Motor neuron (in vitro differentiated cells): ENCODE results near the gene DHH. TPM values are rescaled to one million over a fixed set of nuclear protein-coding genes. Genes with fewer than 3 reads are reported as not detected.

Experiments
- ATAC-seq, 8 experiments: fragments of 200-7000 bp; cut with Tn5 transposase; replicated peaks in 6 of 8; 2 replicates each; pipeline ENCODE4 v1.8.0; 2021; ENCODE audit warnings: mild to moderate bottlenecking in 8 of 8, moderate library complexity in 8 of 8
- H3K27ac ChIP-seq, 2 donors: fragments of 250-450 bp; sonication (Bioruptor Pico); 2 replicates each; pipeline ENCODE4 v1.9.0; 2021; ENCODE audit warnings: antibody characterized with exemption in 2 of 2, mild to moderate bottlenecking in 2 of 2, moderate library complexity in 1 of 2
- H3K4me1 ChIP-seq, 2 donors: fragments of 250-450 bp; sonication (Bioruptor Pico); replicated peaks in 1 of 2; 2 replicates each; pipeline ENCODE4 v1.6.1; 2021; ENCODE audit warnings: antibody characterized with exemption in 2 of 2, mild to moderate bottlenecking in 2 of 2, moderate library complexity in 1 of 2
- H3K4me3 ChIP-seq, 5 donors: fragments of 250-450 bp; sonication (Bioruptor Pico); 2 replicates each; pipeline ENCODE4 v1.9.0; 2021; ENCODE audit warnings: antibody characterized with exemption in 5 of 5, mild to moderate bottlenecking in 5 of 5, moderate library complexity in 4 of 5
- WGBS, 10 experiments: fragments of 450-650 bp; shearing (Covaris generic); methylation state at CpG; one replicate each; pipeline ENCODE4 v1.0.0; 2022; 5-methylcytosine and 5-hydroxymethylcytosine counted together
- in situ Hi-C, 9 experiments: fragments of 400-800 bp; cut with MboI; loops; one replicate each; pipeline ENCODE4 v1.15.0; 2021; ENCODE audit warnings: low sequenced_read_pairs in 9 of 9, low pct_unique_long_range_greater_than_20kb in 2 of 9; ENCODE audit not compliant: unreplicated experiment in 9 of 9
- total RNA-seq, 8 experiments: library from RNA; unstranded; fragments of 300-600 nt; gene quantifications; 2 replicates each; pipeline versions ENCODE4 v1.2.3 to v1.2.4, GENCODE V29; 2022

DHH gene
- total RNA-seq, 8 experiments from 2014 or later: 0.09 to 0.62 (median 0.13) TPM; not detected in 1

- in situ Hi-C loops: no loop called here
- Histone ChIP-seq H3K27ac (no peak overlapping the region), H3K4me1 (no peaks in the 10 kb centered on the region), H3K4me3 (no peak overlapping the region)
- WGBS, 10 experiments: 80 to 100% (median 100%) methylated on average over 1 to 8 of the region's 30 CpGs; no CpG with 5 or more reads in 3 of the 10 experiments
- no peak for ATAC-seq
Observed at GRCh38 chr12:49039421-49040363, 54.9 kb downstream of the DHH start.

GRCh38 chr12:49038291-49038955, 56.2 kb downstream of the DHH start:
- Histone ChIP-seq H3K27ac (no peak overlapping the region), H3K4me3 (no peak overlapping the region), H3K4me1 (no peaks in the 10 kb centered on the region)
- whole genome bisulfite sequencing, 10 experiments: 63 to 100% (median 85%) methylated on average over 1 to 6 of the region's 20 CpGs; no CpG with 5 or more reads in 4 of the 10 experiments
- peak in 1 of 8 experiments; percentile 1 for ATAC-seq
- in situ Hi-C loops: no loop called here

- Histone ChIP-seq H3K4me3 (no peak overlapping the region), H3K27ac (no peak overlapping the region), H3K4me1 (no peaks in the 10 kb centered on the region)
- WGBS, 10 experiments: 80 to 100% (median 94%) methylated on average over 1 to 3 of the region's 7 CpGs; no CpG with 5 or more reads in 6 of the 10 experiments
- peak in 2 of 8 experiments; percentile 5 to 11 for ATAC-seq
- in situ Hi-C loops: no loop called here
Observed at GRCh38 chr12:49037947-49038237, 56.7 kb downstream of the DHH start.

- 96 to 100% (median 100%) methylated on average over 2 to 6 of the region's 9 CpGs; no CpG with 5 or more reads in 4 of the 10 experiments for WGBS, 10 experiments
- in situ Hi-C loops: no loop called here
- Histone ChIP-seq H3K27ac (no peak overlapping the region), H3K4me3 (no peak overlapping the region), H3K4me1 (no peaks in the 10 kb centered on the region)
- ATAC-seq: no peak
Observed at GRCh38 chr12:49037111-49037946, 57.3 kb downstream of the DHH start.

Other genes starting within 250 kb of the DHH start
- 10 to 100 TPM; 31.8 to 94.8 (median 54.2) TPM for gene DDX23, start 242.6 kb downstream of the DHH start, total RNA-seq
- gene RND1, start 228.9 kb downstream of the DHH start, total RNA-seq: 10 to 100 TPM in 2 of 8 experiments, 1 to 10 TPM in 6; 1.1 to 12.3 (median 5.7) TPM
- gene FKBP11, start 169.3 kb downstream of the DHH start, total RNA-seq: 10 to 100 TPM in 3 of 8 experiments, 1 to 10 TPM in 5; 6.0 to 64.3 (median 7.9) TPM
- 100 to 1,000 TPM in 2 of 8 experiments, 10 to 100 TPM in 6; 48.8 to 124 (median 74.2) TPM for gene ARF3, start 137.3 kb downstream of the DHH start, total RNA-seq
- gene WNT10B, start 123.1 kb downstream of the DHH start, total RNA-seq: 1 to 10 TPM in 3 of 8 experiments, under 1 TPM in 5; 0.22 to 2.2 (median 0.71) TPM
- under 1 TPM in 2 of 8 experiments, not detected in 6; 0.21 to 0.71 TPM for gene WNT1, start 116.5 kb downstream of the DHH start, total RNA-seq
- 1 to 10 TPM in 1 of 8 experiments, under 1 TPM in 7; 0.23 to 1.4 (median 0.57) TPM for gene DDN, start 95.4 kb downstream of the DHH start, total RNA-seq
- 100 to 1,000 TPM in 1 of 8 experiments, 10 to 100 TPM in 7; 39.2 to 106 (median 55.3) TPM for gene PRKAG1, start 76.0 kb downstream of the DHH start, total RNA-seq
- 10 to 100 TPM; 11.7 to 96.4 (median 19.6) TPM for gene KMT2D, start 34.0 kb downstream of the DHH start, total RNA-seq
- gene RHEBL1, start 24.8 kb downstream of the DHH start, total RNA-seq: 1 to 10 TPM in 4 of 8 experiments, under 1 TPM in 3, not detected in 1; 0.45 to 4.1 (median 1.2) TPM
- gene LMBR1L, start 16.0 kb upstream of the DHH start, total RNA-seq: 10 to 100 TPM; 27.6 to 85.8 (median 67.2) TPM
- gene TUBA1B, start 36.6 kb upstream of the DHH start, total RNA-seq: 1,000 to 10,000 TPM in 2 of 8 experiments, 100 to 1,000 TPM in 6; 402 to 1,651 (median 697) TPM
- gene TUBA1A, start 94.3 kb upstream of the DHH start, total RNA-seq: 1,000 to 10,000 TPM in 5 of 8 experiments, 100 to 1,000 TPM in 3; 158 to 5,477 (median 3,358) TPM
- 100 to 1,000 TPM in 6 of 8 experiments, 10 to 100 TPM in 2; 54.3 to 256 (median 152) TPM for gene TUBA1C, start 170.3 kb upstream of the DHH start, total RNA-seq
- 10 to 100 TPM in 2 of 8 experiments, 1 to 10 TPM in 4, under 1 TPM in 1, not detected in 1; 0.41 to 29.5 (median 5.4) TPM for gene PRPH, start 200.3 kb upstream of the DHH start, total RNA-seq
- 10 to 100 TPM in 3 of 8 experiments, 1 to 10 TPM in 3, under 1 TPM in 2; 0.61 to 43.1 (median 2.8) TPM for gene TROAP, start 228.5 kb upstream of the DHH start, total RNA-seq
- 10 to 100 TPM in 2 of 8 experiments, 1 to 10 TPM in 4, under 1 TPM in 1, not detected in 1; 0.15 to 25.4 (median 7.5) TPM for gene C1QL4, start 242.4 kb upstream of the DHH start, total RNA-seq